ENCODE data around the gene PACS1.
"Not testable (repeated sequence)": the region's sequence is repeated elsewhere in the genome, so short reads cannot be mapped to it uniquely, and the experiment has no call there.

PACS1 gene

GRCh38 chr11:66076561-66076960 is 6.5 kb downstream of the PACS1 start:
- DNase-seq (ENCODE audit: low spot score): no peak

- no peak for DNase-seq (ENCODE audit: low spot score)
Measured at GRCh38 chr11:66077927-66078326, 7.9 kb downstream of the PACS1 start.

- not testable (repeated sequence) for DNase-seq (ENCODE audit: low spot score)
Measured at GRCh38 chr11:66078949-66079348, 8.9 kb downstream of the PACS1 start.

GRCh38 chr11:66080055-66080817 is 10.2 kb downstream of the PACS1 start:
- DNase-seq (ENCODE audit: low spot score): peak; percentile 45

GRCh38 chr11:66081505-66081904 is 11.4 kb downstream of the PACS1 start:
- peak; percentile 70 for DNase-seq (ENCODE audit: low spot score)

GRCh38 chr11:66082946-66083698 is 13.1 kb downstream of the PACS1 start:
- no peak for DNase-seq (ENCODE audit: low spot score)

- DNase-seq (ENCODE audit: low spot score): no peak
Measured at GRCh38 chr11:66083767-66084166, 13.7 kb downstream of the PACS1 start.

GRCh38 chr11:66084821-66085475 is 14.9 kb downstream of the PACS1 start:
- no peak for DNase-seq (ENCODE audit: low spot score)

GRCh38 chr11:66087148-66087908 is 17.3 kb downstream of the PACS1 start:
- DNase-seq (ENCODE audit: low spot score): no peak

- no peak for DNase-seq (ENCODE audit: low spot score)
Measured at GRCh38 chr11:66089067-66089466, 19.0 kb downstream of the PACS1 start.

- DNase-seq (ENCODE audit: low spot score): no peak
Measured at GRCh38 chr11:66090288-66090687, 20.2 kb downstream of the PACS1 start.

- not testable (repeated sequence) for DNase-seq (ENCODE audit: low spot score)
Measured at GRCh38 chr11:66092125-66092524, 22.1 kb downstream of the PACS1 start.

GRCh38 chr11:66099746-66100145 is 29.7 kb downstream of the PACS1 start:
- DNase-seq (ENCODE audit: low spot score): not testable (repeated sequence)

- DNase-seq (ENCODE audit: low spot score): no peak
Measured at GRCh38 chr11:66100272-66101065, 30.4 kb downstream of the PACS1 start.

GRCh38 chr11:66101066-66101464 is 31.0 kb downstream of the PACS1 start:
- no peak for DNase-seq (ENCODE audit: low spot score)

- DNase-seq (ENCODE audit: low spot score): no peak
Measured at GRCh38 chr11:66104057-66104638, 34.1 kb downstream of the PACS1 start.

- no peak for DNase-seq (ENCODE audit: low spot score)
Measured at GRCh38 chr11:66106786-66107599, 36.9 kb downstream of the PACS1 start.

- DNase-seq (ENCODE audit: low spot score): no peak
Measured at GRCh38 chr11:66107600-66108510, 37.8 kb downstream of the PACS1 start.

- DNase-seq (ENCODE audit: low spot score): no peak
Measured at GRCh38 chr11:66109294-66109693, 39.2 kb downstream of the PACS1 start.
